ENCODE results near the gene CIAO3.
"Not testable (repeated sequence)": the region's sequence is repeated elsewhere in the genome, so short reads cannot be mapped to it uniquely, and the experiment has no call there.

CIAO3 gene

GRCh38 chr16:756428-756827 lies 15.6 kb upstream of the CIAO3 start:
- H2AK5ac ChIP-seq (ENCODE audit: low read depth, low read length): no peak overlapping the region
- H3K27ac ChIP-seq (replicated peaks; ENCODE audit: low read length): no peak overlapping the region
- H3K9ac ChIP-seq (ENCODE audit: low read depth, low read length, poor library complexity): no peak overlapping the region
- H2BK5ac ChIP-seq (ENCODE audit: low read length): no peak overlapping the region
- no peak overlapping the region for H3K14ac ChIP-seq (ENCODE audit: low read length)
- no peaks in the 10 kb centered on the region for H3K79me1 ChIP-seq (ENCODE audit: low read depth, low read length)
- H3K4me2 ChIP-seq (ENCODE audit: insufficient read depth, low read length, poor library complexity, severe bottlenecking): no peak overlapping the region
- no peak overlapping the region for H3K4me3 ChIP-seq (ENCODE audit: low read length in 2 of 2)
- no peaks in the 10 kb centered on the region for H3K36me3 ChIP-seq (replicated peaks in 1 of 2; ENCODE audit: control insufficient read depth in 2 of 2, insufficient read depth in 2 of 2, low read length in 2 of 2)
- H2BK12ac ChIP-seq (ENCODE audit: low read length): no peak overlapping the region
- H4K8ac ChIP-seq (ENCODE audit: low read depth, low read length): no peak overlapping the region
- WGBS, 2 donors (ENCODE audit: extremely low coverage in 2 of 2, insufficient read length in 2 of 2, insufficient replicate concordance in 1 of 2): no CpG with 5 or more reads among the region's 5 CpGs
- H3K27me3 ChIP-seq (ENCODE audit: control insufficient read depth in 3 of 3, insufficient read depth in 3 of 3, low read depth in 1 of 3, low read length in 3 of 3): peaks cover 0 to 8% (median 0%) of the 10 kb centered on the region in 3 experiments
- peaks cover 22 to 27% of the 10 kb centered on the region in 2 donors for H3K4me1 ChIP-seq (ENCODE audit: control insufficient read depth in 2 of 2, insufficient read depth in 1 of 2, low read depth in 1 of 2, low read length in 2 of 2)
- H3K4ac ChIP-seq (ENCODE audit: low read length): no peak overlapping the region
- no peak overlapping the region for H2AFZ ChIP-seq (ENCODE audit: low read length)
- peaks cover 3 to 10% of the 10 kb centered on the region in 2 donors for H3K9me3 ChIP-seq (replicated peaks in 1 of 2; ENCODE audit: control insufficient read depth in 2 of 2, insufficient read depth in 1 of 2, low read depth in 1 of 2, low read length in 2 of 2)
- no peak overlapping the region for H2BK120ac ChIP-seq (ENCODE audit: low read depth, low read length)
- no peak overlapping the region for H2BK15ac ChIP-seq (ENCODE audit: low read length)
- H3K23ac ChIP-seq (ENCODE audit: low read depth, low read length, poor library complexity): no peak overlapping the region
- H3K18ac ChIP-seq (ENCODE audit: low read length): no peak overlapping the region
- no peak for DNase-seq (ENCODE audit: low spot score)
- H4K91ac ChIP-seq (ENCODE audit: low read depth, low read length, poor library complexity): no peak overlapping the region

GRCh38 chr16:754656-755055 lies 13.9 kb upstream of the CIAO3 start:
- H2BK5ac ChIP-seq (ENCODE audit: low read length): no peak overlapping the region
- DNase-seq (ENCODE audit: low spot score): no peak
- no peak overlapping the region for H3K9ac ChIP-seq (ENCODE audit: low read depth, low read length, poor library complexity)
- no peak overlapping the region for H2BK120ac ChIP-seq (ENCODE audit: low read depth, low read length)
- H3K27ac ChIP-seq (replicated peaks; ENCODE audit: low read length): no peak overlapping the region
- no peaks in the 10 kb centered on the region for H3K27me3 ChIP-seq (ENCODE audit: control insufficient read depth in 3 of 3, insufficient read depth in 3 of 3, low read depth in 1 of 3, low read length in 3 of 3)
- H2BK15ac ChIP-seq (ENCODE audit: low read length): no peak overlapping the region
- no peak overlapping the region for H4K91ac ChIP-seq (ENCODE audit: low read depth, low read length, poor library complexity)
- H3K79me1 ChIP-seq (ENCODE audit: low read depth, low read length): no peaks in the 10 kb centered on the region
- H2BK12ac ChIP-seq (ENCODE audit: low read length): no peak overlapping the region
- no peaks in the 10 kb centered on the region for H3K36me3 ChIP-seq (replicated peaks in 1 of 2; ENCODE audit: control insufficient read depth in 2 of 2, insufficient read depth in 2 of 2, low read length in 2 of 2)
- H3K4ac ChIP-seq (ENCODE audit: low read length): no peak overlapping the region
- H3K18ac ChIP-seq (ENCODE audit: low read length): no peak overlapping the region
- H2AFZ ChIP-seq (ENCODE audit: low read length): no peak overlapping the region
- H4K8ac ChIP-seq (ENCODE audit: low read depth, low read length): no peak overlapping the region
- no peak overlapping the region for H3K4me3 ChIP-seq (ENCODE audit: low read length in 2 of 2)
- no peak overlapping the region for H2AK5ac ChIP-seq (ENCODE audit: low read depth, low read length)
- H3K4me2 ChIP-seq (ENCODE audit: insufficient read depth, low read length, poor library complexity, severe bottlenecking): no peak overlapping the region
- H3K14ac ChIP-seq (ENCODE audit: low read length): no peak overlapping the region
- WGBS, 2 donors (ENCODE audit: extremely low coverage in 2 of 2, insufficient read length in 2 of 2, insufficient replicate concordance in 1 of 2): no CpG with 5 or more reads among the region's 11 CpGs
- peaks cover 3 to 10% of the 10 kb centered on the region in 2 donors for H3K9me3 ChIP-seq (replicated peaks in 1 of 2; ENCODE audit: control insufficient read depth in 2 of 2, insufficient read depth in 1 of 2, low read depth in 1 of 2, low read length in 2 of 2)
- H3K23ac ChIP-seq (ENCODE audit: low read depth, low read length, poor library complexity): no peak overlapping the region
- peaks cover 20 to 30% of the 10 kb centered on the region in 2 donors for H3K4me1 ChIP-seq (ENCODE audit: control insufficient read depth in 2 of 2, insufficient read depth in 1 of 2, low read depth in 1 of 2, low read length in 2 of 2)

GRCh38 chr16:754121-754607 lies 13.4 kb upstream of the CIAO3 start:
- H3K9ac ChIP-seq (ENCODE audit: low read depth, low read length, poor library complexity); H3K4me2 ChIP-seq (ENCODE audit: insufficient read depth, low read length, poor library complexity, severe bottlenecking); H4K8ac ChIP-seq (ENCODE audit: low read depth, low read length); H2AFZ ChIP-seq (ENCODE audit: low read length); H3K14ac ChIP-seq (ENCODE audit: low read length); H2AK5ac ChIP-seq (ENCODE audit: low read depth, low read length); H3K4me3 ChIP-seq (ENCODE audit: low read length in 2 of 2); H3K23ac ChIP-seq (ENCODE audit: low read depth, low read length, poor library complexity); H2BK5ac ChIP-seq (ENCODE audit: low read length); H2BK15ac ChIP-seq (ENCODE audit: low read length); H3K4ac ChIP-seq (ENCODE audit: low read length); H3K36me3 ChIP-seq (replicated peaks in 1 of 2; ENCODE audit: control insufficient read depth in 2 of 2, insufficient read depth in 2 of 2, low read length in 2 of 2); H2BK12ac ChIP-seq (ENCODE audit: low read length); H3K27ac ChIP-seq (replicated peaks; ENCODE audit: low read length); DNase-seq (ENCODE audit: low spot score); H3K27me3 ChIP-seq (ENCODE audit: control insufficient read depth in 3 of 3, insufficient read depth in 3 of 3, low read depth in 1 of 3, low read length in 3 of 3); H3K18ac ChIP-seq (ENCODE audit: low read length); H2BK120ac ChIP-seq (ENCODE audit: low read depth, low read length); H3K79me1 ChIP-seq (ENCODE audit: low read depth, low read length); H4K91ac ChIP-seq (ENCODE audit: low read depth, low read length, poor library complexity): not testable (repeated sequence)
- peaks cover 17 to 30% of the 10 kb centered on the region in 2 donors for H3K4me1 ChIP-seq (ENCODE audit: control insufficient read depth in 2 of 2, insufficient read depth in 1 of 2, low read depth in 1 of 2, low read length in 2 of 2)
- peaks cover 3 to 10% of the 10 kb centered on the region in 2 donors for H3K9me3 ChIP-seq (replicated peaks in 1 of 2; ENCODE audit: control insufficient read depth in 2 of 2, insufficient read depth in 1 of 2, low read depth in 1 of 2, low read length in 2 of 2)
- WGBS, 2 donors (ENCODE audit: extremely low coverage in 2 of 2, insufficient read length in 2 of 2, insufficient replicate concordance in 1 of 2): no CpG with 5 or more reads among the region's 11 CpGs

- H3K4me2 ChIP-seq (ENCODE audit: insufficient read depth, low read length, poor library complexity, severe bottlenecking): peak overlapping the region; percentile 22
- H3K4me1 ChIP-seq (ENCODE audit: control insufficient read depth in 2 of 2, insufficient read depth in 1 of 2, low read depth in 1 of 2, low read length in 2 of 2): peaks cover 17 to 27% of the 10 kb centered on the region in 2 donors
- no peaks in the 10 kb centered on the region for H3K36me3 ChIP-seq (replicated peaks in 1 of 2; ENCODE audit: control insufficient read depth in 2 of 2, insufficient read depth in 2 of 2, low read length in 2 of 2)
- no peak overlapping the region for H3K4ac ChIP-seq (ENCODE audit: low read length)
- no peak overlapping the region for H2BK120ac ChIP-seq (ENCODE audit: low read depth, low read length)
- peak overlapping the region; percentile 72 for H2AFZ ChIP-seq (ENCODE audit: low read length)
- no peak overlapping the region for H4K91ac ChIP-seq (ENCODE audit: low read depth, low read length, poor library complexity)
- no peaks in the 10 kb centered on the region for H3K27me3 ChIP-seq (ENCODE audit: control insufficient read depth in 3 of 3, insufficient read depth in 3 of 3, low read depth in 1 of 3, low read length in 3 of 3)
- H2BK12ac ChIP-seq (ENCODE audit: low read length): peak overlapping the region; percentile 95
- H3K4me3 ChIP-seq (ENCODE audit: low read length in 2 of 2): no peak overlapping the region
- peak overlapping the region; percentile 95 for H2AK5ac ChIP-seq (ENCODE audit: low read depth, low read length)
- H3K9ac ChIP-seq (ENCODE audit: low read depth, low read length, poor library complexity): no peak overlapping the region
- H3K9me3 ChIP-seq (replicated peaks in 1 of 2; ENCODE audit: control insufficient read depth in 2 of 2, insufficient read depth in 1 of 2, low read depth in 1 of 2, low read length in 2 of 2): peaks cover 3 to 9% of the 10 kb centered on the region in 2 donors
- no peak overlapping the region for H2BK5ac ChIP-seq (ENCODE audit: low read length)
- H4K8ac ChIP-seq (ENCODE audit: low read depth, low read length): no peak overlapping the region
- peaks cover 3% of the 10 kb centered on the region for H3K79me1 ChIP-seq (ENCODE audit: low read depth, low read length)
- H3K18ac ChIP-seq (ENCODE audit: low read length): peak overlapping the region; percentile 98
- WGBS, 2 donors (ENCODE audit: extremely low coverage in 2 of 2, insufficient read length in 2 of 2, insufficient replicate concordance in 1 of 2): no CpG with 5 or more reads among the region's 10 CpGs
- peak overlapping the region; percentile 52 for H2BK15ac ChIP-seq (ENCODE audit: low read length)
- H3K27ac ChIP-seq (replicated peaks; ENCODE audit: low read length): no peak overlapping the region
- peak overlapping the region; percentile 84 for H3K14ac ChIP-seq (ENCODE audit: low read length)
- H3K23ac ChIP-seq (ENCODE audit: low read depth, low read length, poor library complexity): peak overlapping the region; percentile 32
- no peak for DNase-seq (ENCODE audit: low spot score)
Measured at GRCh38 chr16:752007-752312, 11.2 kb upstream of the CIAO3 start.
